NCI-H2107 (cell line): ENCODE results near the gene CXorf66.
A peak's percentile ranks its signal among the peaks of the same experiment; 100 is the strongest.
"Not testable (repeated sequence)": the region's sequence is repeated elsewhere in the genome, so short reads cannot be mapped to it uniquely, and the experiment has no call there.

ENCODE experiments used
- DNase-seq: peaks from one replicate; lab custom pipeline; 2025; lab: John Stamatoyannopoulos, UW

CXorf66 gene, protein sequence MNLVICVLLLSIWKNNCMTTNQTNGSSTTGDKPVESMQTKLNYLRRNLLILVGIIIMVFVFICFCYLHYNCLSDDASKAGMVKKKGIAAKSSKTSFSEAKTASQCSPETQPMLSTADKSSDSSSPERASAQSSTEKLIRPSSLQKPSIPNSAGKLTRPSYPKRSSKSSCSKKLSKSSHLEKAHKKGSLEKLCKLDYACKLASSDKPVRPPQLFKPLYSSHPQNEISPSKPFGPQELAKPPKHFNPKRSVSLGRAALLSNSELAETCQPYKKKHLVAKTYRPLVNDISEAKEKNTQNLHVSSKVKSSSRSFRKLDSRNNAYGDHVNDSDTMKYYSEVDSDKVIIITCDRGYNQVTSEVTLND

DNA sequence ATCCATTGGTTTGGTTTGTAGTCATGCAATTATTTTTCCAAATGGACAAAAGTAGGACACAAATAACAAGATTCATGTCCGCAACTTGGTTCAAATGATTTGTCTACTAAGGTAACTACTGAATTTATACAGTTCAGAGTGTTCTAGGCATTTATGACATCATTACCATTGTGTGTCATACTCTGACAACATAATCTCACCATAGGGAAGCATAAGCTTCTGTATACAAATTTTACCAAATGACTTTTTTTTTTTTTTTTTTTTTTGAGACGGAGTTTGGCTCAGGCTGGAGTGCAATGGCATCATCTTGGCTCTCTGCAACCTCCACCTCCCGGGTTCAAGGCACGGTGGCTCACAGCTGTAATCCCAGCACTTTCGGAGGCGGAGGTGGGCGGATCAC lies at the start of gene CXorf66:
CXorf66 (minus strand) TSS at position 101 of the 400 bp plus-strand sequence; CDS start at position 76, 25 bp downstream.
- no peak for DNase-seq

DNA sequence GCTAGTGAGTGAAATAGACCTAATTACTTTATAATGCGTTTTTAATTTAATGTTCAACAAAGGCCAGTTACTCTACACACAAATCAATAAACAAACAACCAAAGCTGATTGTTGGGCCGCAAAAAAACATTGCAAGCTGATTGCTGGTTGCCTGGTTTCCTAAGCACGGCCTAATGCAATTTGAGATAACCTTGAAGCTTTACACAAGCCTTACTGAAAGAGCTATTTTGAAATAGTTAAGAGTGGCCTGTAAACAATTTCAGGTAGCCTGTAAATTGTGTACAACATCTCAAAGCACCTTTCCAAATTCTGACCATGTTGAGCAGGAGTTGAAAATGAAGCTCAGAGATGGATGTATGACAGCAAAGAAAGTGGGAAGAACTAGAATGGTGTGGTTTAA lies 17.5 kb upstream of the CXorf66 start:
- DNase-seq: no peak

DNA sequence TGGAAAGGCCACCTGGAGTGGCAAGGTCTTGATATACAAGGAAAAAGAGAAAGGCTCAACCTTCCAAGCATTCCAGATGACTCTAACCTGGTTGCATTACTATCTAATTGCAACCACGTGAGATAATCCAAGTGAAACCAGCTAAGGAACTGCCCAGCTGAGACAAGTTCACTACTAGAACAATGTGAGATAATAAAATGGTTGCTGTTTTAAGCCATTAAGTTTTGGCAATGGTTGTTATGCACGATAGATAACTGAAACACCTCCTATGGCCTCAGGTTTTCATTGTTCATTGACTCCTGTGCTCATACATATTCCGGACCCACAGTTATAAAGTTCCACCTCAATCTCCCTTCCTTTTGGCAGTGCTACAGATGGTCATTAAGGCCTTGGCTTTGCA lies 9.2 kb upstream of the CXorf66 start:
- no peak for DNase-seq

DNA sequence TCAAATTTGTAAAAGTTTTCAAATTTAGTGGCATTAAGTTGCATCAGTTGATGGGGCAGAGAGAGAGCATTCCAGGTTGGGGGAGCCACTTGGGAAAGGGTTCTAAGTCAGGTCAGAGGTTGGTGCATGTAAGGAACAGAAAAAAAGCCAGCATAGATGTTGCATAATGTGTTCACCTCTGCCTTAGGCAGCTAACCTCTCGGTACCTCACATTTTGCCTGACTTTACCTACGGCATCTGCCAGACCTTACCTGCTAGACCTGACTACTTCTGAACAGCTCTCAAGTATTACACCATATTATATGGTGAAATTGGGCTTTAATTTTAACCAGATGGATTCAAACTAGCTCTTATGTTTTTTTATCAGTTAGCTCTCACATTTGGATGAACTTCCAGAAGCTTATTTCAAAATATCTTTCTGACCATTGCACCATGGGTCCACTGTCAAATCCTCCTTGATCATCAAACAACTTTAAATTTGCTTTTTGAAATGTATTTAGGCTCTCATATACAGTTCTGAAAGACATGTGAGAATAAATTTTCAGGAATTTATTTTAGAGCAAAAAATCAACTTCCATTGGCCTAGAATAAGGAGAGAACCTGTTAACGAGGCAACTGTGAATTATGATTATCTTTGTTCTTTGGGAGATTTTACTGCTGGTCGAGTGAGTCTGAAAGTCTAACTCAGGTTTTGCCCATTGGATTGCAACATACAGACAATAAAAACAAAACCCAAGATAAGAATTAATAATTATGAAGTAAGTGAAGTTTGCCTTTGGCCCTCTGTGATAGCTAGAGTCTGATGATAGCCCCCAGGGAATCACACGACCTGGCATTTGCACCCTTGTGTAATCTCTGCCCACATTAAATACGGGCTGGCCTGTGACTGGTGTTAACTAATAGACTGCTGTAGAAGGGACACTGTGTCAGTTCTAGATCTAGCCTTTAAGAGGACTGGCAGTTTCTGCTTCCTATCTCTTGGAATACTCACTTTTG lies 7.6 kb upstream of the CXorf66 start:
- DNase-seq: no peak

DNA sequence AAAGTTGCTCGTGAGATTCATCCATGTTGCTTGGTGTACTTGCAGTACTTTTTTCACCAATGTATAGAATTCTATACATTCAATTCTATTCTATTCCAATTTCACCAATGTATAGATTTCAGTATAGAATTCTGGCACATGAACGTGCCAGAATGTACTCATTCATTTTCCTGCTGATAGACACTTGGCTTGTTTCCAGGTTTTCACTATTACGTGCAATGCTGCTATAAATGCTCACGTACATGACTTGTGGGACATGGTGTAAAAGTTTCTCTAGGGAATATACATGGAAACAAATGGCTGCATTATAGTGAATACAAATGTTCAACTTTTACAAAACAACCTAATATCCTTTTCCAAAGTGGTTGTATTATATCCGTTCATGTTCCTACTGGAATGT lies 6.8 kb upstream of the CXorf66 start:
- no peak for DNase-seq

DNA sequence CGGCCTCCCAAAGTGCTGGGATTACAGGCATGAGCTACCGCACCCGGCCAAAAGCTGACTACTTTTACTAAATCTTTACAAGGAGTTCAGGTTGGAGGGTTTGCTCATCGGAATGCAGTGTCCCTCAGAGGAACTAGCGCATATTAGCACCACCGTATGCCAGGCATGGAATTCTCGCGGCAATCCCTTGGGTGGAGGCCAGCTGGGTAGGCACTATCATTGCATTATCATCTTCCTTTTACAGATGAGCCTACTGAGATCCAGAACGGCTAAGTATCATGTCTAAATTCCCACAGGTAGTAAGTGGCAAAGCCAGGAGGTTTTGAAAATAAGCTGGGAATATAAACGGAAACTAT lies 6.1 kb upstream of the CXorf66 start:
- DNase-seq: no peak

DNA sequence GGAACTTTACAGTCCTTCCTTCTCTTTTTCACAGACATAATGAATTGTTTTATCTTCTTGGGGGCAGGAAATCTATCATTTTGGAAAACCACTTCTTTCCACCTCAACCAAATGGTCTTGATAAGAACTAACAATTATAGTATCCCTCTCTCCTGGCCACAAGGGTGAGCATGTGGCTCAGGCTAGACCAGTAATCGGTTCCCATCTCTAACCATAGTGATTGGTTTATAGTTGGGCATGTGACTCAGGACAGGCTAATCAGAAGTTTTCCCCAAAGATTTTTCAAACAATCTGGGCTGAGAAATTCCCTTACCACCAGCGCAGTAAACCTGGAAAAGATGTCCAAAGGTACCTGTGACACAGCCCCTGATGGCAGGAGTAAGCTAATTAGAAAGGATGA lies 4.0 kb upstream of the CXorf66 start:
- no peak for DNase-seq

DNA sequence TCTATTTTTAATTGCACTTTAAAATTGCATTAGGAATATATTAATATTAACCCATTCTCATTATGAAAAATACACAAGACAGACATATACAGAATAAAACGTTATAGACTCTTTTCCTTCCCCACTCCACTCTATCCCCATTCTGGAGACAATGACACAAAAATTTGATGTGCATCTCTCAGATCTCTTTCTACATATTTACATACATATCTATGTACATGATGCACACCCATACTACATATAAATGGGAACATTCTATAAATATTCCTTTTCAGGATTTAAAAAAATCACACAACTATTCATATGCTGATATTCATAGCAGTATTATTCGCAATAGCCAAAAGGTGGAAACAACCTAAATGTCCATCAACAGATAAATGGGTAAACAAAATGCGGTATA lies 2.4 kb upstream of the CXorf66 start:
- no peak for DNase-seq

DNA sequence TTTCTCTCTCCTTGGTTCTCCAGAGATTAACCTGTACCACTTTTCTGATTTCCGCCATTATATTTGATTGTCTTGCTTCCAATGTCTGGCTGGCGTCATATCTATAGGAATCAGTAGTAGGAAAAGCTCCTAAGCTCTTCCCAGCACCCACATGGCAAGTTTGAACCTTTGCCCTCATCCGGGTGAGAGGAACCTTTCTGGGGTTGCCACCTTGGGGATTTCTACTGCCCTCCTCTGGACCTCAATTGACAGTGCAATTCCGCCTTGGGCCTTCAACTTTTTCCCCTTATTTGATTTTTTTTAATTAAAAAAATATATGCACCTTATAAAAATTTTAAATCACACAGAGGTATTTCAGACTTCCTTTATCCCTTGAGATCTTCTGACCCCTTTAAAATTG lies 2.0 kb upstream of the CXorf66 start:
- no peak for DNase-seq

DNA sequence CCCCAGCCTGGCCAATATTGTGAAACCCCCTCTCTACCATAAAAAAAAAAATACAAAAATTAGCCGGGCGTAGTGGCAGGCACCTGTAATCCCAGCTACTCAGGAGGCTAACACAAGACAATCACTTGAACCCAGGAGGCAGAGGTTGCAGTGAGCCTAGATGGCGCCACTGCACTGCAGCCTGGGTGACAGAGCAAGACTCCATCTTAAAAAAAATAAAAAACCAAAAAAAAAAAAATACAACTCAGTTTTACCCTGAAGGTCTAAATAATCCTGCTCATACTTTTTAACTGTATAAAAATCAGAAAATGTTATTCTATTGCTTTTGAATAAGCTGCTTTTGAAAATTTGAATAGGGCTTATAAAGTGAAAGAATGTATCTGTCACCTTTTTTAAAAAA lies 838 bp upstream of the CXorf66 start:
- DNase-seq: not testable (repeated sequence)

DNA sequence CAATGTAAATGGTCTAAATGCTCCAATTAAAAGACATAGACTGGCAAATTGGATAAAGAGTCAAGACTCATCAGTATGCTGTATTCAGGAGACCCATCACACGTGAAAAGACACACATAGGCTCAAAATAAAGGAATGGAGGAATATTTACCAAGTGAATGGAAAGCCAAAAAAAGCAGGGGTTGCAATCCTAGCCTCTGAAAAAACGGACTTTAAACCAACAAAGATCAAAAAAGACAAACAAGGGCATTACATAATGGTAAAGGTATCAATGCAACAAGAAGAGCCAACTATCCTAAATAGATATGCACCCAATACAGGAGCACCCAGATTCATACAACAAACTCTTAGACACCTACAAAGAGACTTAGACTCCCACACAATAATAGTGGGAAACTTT lies 4.2 kb downstream of the CXorf66 start:
- not testable (repeated sequence) for DNase-seq

DNA sequence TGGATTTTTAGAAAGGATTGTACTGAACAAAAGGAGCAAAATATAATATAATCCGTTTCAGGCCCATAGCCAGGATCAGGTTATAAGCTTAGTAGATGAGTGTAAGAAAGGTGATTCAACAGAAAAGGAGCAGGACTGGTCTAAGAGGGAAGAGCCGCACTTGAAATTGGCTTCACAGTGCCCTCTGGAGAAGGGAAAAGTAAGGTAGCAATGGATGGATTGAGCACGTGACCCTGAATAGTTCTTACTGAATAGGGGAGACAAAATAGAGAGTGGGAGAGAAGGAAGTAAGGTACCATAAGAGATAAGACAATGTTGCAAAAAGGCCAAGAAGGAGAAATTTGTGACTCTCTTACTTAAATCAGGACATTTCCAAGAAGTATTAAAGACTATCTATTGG lies 15.6 kb downstream of the CXorf66 start:
- DNase-seq: no peak

DNA sequence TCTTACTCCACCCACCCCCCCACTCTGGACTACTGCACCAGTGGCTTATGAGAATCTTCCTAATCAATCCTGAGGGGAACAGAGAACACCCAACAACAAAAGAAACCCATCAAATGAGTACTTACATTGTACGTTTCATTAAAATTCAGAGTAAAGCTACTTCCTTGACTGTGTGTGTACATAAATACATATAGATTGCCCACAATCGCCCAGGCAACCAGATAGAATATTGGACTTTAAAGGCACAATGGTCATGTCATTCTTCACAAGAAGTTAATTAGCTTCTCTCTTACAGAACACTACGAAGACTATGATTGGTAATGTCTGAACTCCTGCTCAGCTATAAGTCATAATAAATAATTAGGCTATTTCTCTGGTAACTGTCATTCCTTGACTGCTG lies 20.2 kb downstream of the CXorf66 start:
- DNase-seq: no peak

DNA sequence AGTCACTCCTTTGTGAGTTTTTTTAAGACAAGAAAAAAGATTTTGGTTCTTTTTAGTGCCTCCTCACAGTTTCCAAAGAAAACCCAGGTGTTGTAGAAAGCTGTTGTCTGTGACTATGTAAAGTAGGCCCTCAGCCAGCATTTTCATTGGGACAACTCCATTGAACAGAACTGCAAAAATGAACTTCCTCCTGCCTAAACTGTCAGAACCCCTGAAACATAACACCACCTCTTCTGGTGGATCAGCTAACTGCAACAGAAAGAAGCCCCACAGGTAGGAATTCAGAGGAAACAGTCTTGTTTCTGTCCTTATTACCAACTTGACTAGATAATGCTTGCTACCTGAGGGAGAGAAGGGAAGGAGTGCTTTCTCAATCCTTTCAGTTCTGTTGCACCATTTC lies 29.1 kb downstream of the CXorf66 start:
- no peak for DNase-seq

DNA sequence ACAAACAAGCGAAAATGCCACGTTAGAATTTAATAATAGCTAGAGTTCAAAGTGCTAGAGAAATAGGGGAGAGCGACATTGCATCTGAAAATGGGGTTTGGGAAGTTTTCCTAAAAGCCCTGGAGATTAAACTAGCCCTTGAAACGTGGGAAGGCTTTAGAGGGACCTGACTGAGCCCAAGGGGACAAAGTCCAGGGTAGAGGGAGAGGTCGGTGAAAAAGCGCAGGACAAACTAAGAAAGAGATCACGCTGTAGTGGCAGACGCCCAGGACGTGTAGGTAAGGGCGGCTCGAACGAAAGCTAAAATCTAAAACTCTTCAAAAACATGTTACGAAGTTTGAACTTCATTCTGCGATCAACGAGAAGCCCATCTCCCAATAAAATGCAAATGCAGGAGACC lies 31.4 kb downstream of the CXorf66 start:
- DNase-seq: no peak

DNA sequence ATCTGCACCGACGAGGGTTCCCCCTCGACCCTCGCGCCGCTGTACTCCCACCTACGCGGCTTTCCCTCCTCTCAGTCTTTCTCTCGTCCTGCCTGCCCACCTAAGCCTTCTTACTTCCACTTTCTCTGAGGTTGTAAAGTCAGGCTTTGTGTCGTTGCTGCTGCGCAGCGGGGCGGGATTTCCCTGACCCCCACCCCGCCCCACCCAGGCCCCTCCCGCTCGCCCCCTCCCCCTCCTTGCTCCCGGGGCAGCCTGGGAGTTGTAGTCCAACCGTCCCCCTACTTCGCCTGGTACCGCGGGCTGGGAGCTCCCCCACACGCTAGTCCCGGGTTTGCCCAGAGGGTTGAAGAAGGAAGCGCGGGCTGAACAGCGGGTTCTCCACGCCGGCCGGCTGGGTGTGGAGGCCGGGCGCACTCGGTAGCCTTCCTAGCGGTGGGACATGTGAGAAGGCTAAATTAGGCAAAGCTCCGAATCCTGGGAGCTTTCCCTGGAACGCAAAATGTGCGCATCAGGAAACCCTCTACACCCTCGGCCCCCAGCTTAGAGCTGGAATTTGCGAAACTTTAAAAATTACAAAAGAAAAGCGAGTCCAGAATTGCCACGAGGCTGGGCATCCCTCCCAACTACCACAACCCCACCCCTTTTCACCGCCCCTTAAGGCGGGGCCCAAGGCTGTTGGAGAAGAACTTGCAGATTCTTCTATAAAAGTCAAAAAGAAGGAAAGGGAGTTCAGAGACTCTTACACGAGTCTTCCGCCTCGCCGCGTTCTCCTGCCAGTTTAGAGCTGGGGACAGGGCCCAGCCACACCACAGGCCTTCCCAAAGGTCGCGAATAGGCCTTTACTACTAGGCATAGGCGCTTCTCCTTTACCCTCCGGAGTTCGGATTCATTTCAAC lies 32.2 kb downstream of the CXorf66 start, which contains the start of gene ATP11C:
ATP11C (minus strand) TSS at position 153 of the 896 bp plus-strand sequence. CDS start 1,011 bp downstream, outside the sequence.
- peak; percentile 51 for DNase-seq

DNA sequence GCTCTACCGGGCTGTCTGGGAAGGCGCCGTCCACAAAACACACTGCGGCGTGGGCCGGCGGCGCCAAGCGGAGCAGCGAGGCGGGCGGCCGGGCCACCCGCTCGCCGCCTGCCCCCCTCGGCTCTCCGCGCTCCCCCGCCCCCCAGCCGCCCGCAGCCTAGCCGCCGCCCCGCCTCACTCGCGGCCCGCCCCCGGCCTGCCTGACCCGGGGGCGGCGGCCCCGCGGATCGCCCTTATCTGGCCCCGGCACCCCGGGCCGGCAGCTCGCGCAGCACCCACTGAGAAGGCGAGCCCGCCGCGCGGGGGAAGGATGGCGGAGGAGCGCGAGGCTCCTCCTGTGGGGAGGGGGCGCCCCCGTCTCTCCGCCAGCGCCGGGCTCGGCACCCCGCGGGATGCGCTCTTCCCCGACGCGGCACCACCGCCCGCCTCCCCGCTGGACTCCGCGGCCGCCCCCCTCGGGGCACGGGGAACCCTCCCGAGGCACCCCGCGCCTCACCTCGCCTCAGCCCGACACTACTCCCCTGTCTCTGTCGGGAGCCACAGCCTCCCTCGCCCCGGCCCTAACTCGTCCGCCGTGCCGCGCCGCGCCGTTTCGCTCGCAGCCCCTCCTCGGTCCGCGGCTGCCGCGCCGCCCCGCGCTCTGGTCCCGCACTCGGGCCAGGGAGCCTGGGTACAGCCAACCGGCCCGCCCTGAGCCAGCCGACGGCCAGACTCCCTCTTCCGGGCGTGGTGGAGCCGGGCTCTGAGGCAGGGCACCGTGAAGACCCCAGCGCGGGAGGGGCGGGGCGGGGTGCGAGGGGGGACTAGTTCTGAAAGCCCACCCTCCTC lies 33.0 kb downstream of the CXorf66 start:
- peak; percentile 3 for DNase-seq

DNA sequence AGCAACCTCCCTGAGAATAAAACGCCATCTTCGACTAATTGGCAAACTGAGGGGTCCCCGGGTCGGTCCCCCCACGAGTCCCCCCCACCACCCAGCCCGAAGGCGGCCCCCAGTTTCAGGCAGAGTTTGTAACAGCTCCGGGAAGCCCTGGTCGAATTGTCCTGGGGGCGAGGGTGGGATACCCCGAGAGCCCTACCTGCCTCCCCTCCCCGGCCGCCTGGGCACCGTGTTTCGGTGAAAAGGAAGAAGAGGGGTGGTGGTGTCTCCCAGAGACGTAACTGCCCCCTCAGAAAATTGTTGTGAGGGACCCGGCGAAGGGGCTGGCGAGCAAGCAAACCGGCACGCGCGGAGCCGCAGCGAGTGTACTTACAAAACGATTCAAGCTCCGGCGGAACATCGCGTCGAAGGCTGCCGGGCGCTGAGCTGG lies 33.7 kb downstream of the CXorf66 start:
- no peak for DNase-seq

DNA sequence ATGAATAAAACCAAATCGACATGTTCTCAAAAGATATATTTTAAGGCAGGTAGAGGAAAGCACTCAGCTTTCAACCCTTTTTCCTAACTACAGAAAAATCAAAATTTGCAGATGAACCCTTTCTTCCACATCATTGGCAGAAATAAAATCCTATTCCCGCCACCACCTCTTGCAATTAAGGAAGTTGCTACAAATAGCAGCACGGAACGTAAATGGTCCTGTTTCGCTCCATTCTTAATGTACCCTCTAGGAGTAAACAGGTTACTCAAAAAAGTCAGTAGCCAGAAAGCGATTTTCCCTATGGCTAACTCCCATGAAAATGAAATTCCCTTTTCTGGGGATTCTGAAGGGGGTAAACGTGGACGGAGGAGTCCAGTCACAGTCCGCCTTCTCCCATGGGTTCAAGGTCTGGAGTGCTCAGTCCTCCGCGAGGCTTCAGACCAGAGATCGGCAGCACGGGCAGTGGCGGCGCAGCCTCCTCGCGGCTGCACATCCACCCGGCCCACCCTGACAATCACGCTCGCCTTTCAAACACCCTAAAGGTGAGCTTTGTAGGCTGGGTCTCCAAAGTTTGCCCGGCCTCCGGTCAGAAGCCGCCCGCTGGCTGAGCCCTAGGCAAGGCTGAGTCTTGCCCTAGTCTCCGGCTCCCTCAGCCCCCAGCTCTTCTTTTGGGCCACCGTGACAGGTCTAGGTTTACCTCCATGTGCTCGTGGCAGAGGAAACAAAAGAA lies 34.2 kb downstream of the CXorf66 start:
- peak; percentile 9 for DNase-seq

DNA sequence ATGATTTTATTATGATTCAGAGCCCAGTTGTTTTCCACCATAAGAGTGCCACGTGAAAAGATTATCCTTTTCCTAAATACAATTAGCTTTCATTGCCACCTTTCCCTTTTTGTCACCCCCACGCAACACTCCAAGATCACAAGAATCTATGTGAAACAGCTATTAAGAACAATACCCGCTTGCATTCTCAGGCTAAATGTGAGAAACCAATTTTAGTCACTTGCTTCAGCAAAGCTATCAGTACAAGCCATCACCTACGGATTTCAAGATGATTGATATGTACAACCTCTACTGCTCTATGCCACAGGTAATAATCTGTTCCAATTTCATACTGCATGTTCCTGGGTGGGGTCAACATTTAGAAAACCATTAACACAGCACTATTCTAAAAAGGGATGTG lies 34.9 kb downstream of the CXorf66 start:
- DNase-seq: no peak
